ENCODE measurements around the gene GRIFIN. TPM values are rescaled to one million over a fixed set of nuclear protein-coding genes. Genes with fewer than 3 reads are reported as not detected.

Gene GRIFIN
- polyA plus RNA-seq, 2 of the 4 experiments (the other 2 are of a cell fraction), result not detected

DNA sequence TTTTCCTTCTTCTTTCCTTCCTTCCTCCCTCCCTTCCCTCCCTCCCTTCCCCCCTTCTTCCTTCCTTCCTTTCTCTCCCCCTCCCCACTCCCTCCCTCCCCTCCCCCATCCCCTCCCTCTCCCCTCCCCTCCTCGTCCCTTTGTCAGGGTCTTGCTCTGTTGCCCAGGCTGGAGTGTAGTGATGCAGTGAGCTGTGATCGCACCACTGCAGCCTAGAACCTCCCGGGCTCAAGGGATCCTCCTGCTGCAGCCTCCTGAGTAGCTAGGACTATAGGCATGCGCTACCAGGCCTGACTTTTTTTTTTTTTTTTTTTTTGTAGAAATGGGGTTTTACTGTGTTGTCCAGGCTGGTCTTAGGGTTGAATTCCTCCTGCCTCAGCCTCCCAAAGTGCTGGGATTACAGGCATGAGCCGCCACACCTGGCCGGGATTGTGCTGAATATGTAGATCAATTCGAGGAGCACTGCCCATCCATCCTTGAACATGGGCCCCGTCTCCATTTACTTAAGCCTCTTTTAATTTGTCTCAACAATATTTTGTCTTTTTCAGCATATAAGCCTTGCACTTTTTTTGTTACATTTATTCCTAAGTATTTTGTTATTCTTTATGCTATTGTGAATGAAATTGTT lies 23.4 kb downstream of the GRIFIN start:
- H3K4me3 ChIP-seq, result no peak overlapping the region
- ChIA-PET POLR2A (interaction anchor here (0.8 kb wide), 1 partner anchor 16 kb away, joined by 3 read pairs; no protein-coding TSS in a partner anchor), CTCF (interaction anchor here (0.7 to 14.3 kb wide), 25 partner anchors 12 to 266 kb away, joined by 3 to 275 read pairs (median 8); no protein-coding TSS in a partner anchor)
- 95% methylated on average over 7 of the region's 8 CpGs for WGBS (ENCODE audit: missing lambda C conversion rate)
- H3K9me3 ChIP-seq, result no peaks in the 10 kb centered on the region
- no peak for DNase-seq (ENCODE audit: low read depth in 1 of 2, low spot score in 1 of 2)
- H3K27ac ChIP-seq, result peak overlapping the region in 1 of 2 experiments; percentile 88; a peak in 2 of 6 replicates
- peaks cover 11% of the 10 kb centered on the region for H3K4me1 ChIP-seq
- H3K4me2 ChIP-seq, result no peak overlapping the region
- TF ChIP-seq FOXS1 (CRISPR knock-in tag; IDR thresholded peaks at IDR 0.05), result no peak
- TF ChIP-seq EHF (CRISPR knock-in tag; IDR thresholded peaks at IDR 0.05), result no peak
- no peak for TF ChIP-seq GATA3 (IDR thresholded peaks at IDR 0.05; ENCODE audit: borderline replicate concordance)
- no peak for TF ChIP-seq TP53 (CRISPR knock-in tag; IDR thresholded peaks at IDR 0.05)
- no peak for TF ChIP-seq HES2 (IDR thresholded peaks at IDR 0.05)
- no peak for TF ChIP-seq CHD2 (IDR thresholded peaks at IDR 0.05; ENCODE audit: low read length, partially characterized antibody)
- no peak for TF ChIP-seq RAD21 (conservative IDR thresholded peaks at IDR 0.05 in 1 of 2, IDR thresholded peaks at IDR 0.05 in 1 of 2)
- no peak for FAIRE-seq
- ATAC-seq, result no peak

GRCh38 chr7:2452074-2452507 lies 24.1 kb downstream of the GRIFIN start:
- peak overlapping the region; percentile 39; the same call in 1 of the 3 replicates for H3K4me3 ChIP-seq
- WGBS (ENCODE audit: missing lambda C conversion rate), result 41% methylated on average over 8 of the region's 16 CpGs
- FAIRE-seq (no peak), ATAC-seq (peak; percentile 54 to 61), DNase-seq (ENCODE audit: low read depth in 1 of 2, low spot score in 1 of 2) (no peak)
- POLR2A ChIA-PET, result interaction anchor here (0.6 to 0.8 kb wide), 2 partner anchors 17 to 179 kb away, joined by 3 to 15 read pairs; no protein-coding TSS in a partner anchor
- H3K27ac ChIP-seq, result peak overlapping the region; percentile 84 to 88
- no peaks in the 10 kb centered on the region for H3K9me3 ChIP-seq
- TF ChIP-seq POLR2A (IDR thresholded peaks at IDR 0.05; ENCODE audit: low read length) (no peak), EHMT2 (IDR thresholded peaks at IDR 0.05; ENCODE audit: low read depth) (no peak), FOSB (CRISPR knock-in tag; IDR thresholded peaks at IDR 0.05) (no peak), MYC (IDR thresholded peaks at IDR 0.05; ENCODE audit: borderline replicate concordance, low read length) (no peak), ZC3H11A (IDR thresholded peaks at IDR 0.05) (no peak), CTCF (IDR thresholded peaks at IDR 0.05) (no peak), MAZ (IDR thresholded peaks at IDR 0.05; ENCODE audit: borderline replicate concordance, low read depth, low read length) (no peak), HEYL (CRISPR knock-in tag; IDR thresholded peaks at IDR 0.05) (no peak), HOXB5 (CRISPR knock-in tag; IDR thresholded peaks at IDR 0.05) (no peak), POLR2AphosphoS2 (conservative IDR thresholded peaks at IDR 0.05; ENCODE audit: low read length) (no peak), CHD4 (IDR thresholded peaks at IDR 0.05; ENCODE audit: borderline replicate concordance) (no peak), CEBPB (IDR thresholded peaks at IDR 0.05) (no peak)
- TF ChIP-seq, protein P1, sequence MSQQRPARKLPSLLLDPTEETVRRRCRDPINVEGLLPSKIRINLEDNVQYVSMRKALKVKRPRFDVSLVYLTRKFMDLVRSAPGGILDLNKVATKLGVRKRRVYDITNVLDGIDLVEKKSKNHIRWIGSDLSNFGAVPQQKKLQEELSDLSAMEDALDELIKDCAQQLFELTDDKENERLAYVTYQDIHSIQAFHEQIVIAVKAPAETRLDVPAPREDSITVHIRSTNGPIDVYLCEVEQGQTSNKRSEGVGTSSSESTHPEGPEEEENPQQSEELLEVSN (IDR thresholded peaks at IDR 0.05; ENCODE audit: borderline replicate concordance, low read depth), result no peak
- TF ChIP-seq, protein P2, sequence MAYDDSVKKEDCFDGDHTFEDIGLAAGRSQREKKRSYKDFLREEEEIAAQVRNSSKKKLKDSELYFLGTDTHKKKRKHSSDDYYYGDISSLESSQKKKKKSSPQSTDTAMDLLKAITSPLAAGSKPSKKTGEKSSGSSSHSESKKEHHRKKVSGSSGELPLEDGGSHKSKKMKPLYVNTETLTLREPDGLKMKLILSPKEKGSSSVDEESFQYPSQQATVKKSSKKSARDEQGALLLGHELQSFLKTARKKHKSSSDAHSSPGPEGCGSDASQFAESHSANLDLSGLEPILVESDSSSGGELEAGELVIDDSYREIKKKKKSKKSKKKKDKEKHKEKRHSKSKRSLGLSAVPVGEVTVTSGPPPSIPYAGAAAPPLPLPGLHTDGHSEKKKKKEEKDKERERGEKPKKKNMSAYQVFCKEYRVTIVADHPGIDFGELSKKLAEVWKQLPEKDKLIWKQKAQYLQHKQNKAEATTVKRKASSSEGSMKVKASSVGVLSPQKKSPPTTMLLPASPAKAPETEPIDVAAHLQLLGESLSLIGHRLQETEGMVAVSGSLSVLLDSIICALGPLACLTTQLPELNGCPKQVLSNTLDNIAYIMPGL (CRISPR knock-in tag; IDR thresholded peaks at IDR 0.05; ENCODE audit: borderline replicate concordance), result no peak
- CTCF ChIA-PET, result interaction anchor here (0.6 to 14.3 kb wide), 35 partner anchors 12 to 878 kb away, joined by 3 to 275 read pairs (median 5); no protein-coding TSS in a partner anchor
- H3K4me1 ChIP-seq, result peaks cover 11% of the 10 kb centered on the region
- peak overlapping the region; percentile 100 for H3K4me2 ChIP-seq

Data from A549 (cell line).